Breast epithelium (tissue), 4 donors: ENCODE results near the gene VCL. TPM values are rescaled to one million over a fixed set of nuclear protein-coding genes. Genes with fewer than 3 reads are reported as not detected.

Experiments used
- DNase-seq, 2 donors: peaks; one replicate each; pipeline ENCODE4 v3.0.0-alpha.2; 2019; ENCODE audit warnings: low spot score in 2 of 2
- H3K27ac ChIP-seq, 2 donors: fragments of 200-600 bp; sonication (generic) in 1 of 2; one replicate each; pipeline ENCODE4 v1.5.1; 2016 to 2019; ENCODE audit warnings: mild to moderate bottlenecking in 1 of 2
- H3K27me3 ChIP-seq, 2 donors: fragments of 200-600 bp; sonication (generic) in 1 of 2; one replicate each; pipeline versions ENCODE4 v1.5.1 to v1.6.0; 2017 to 2019; ENCODE audit warnings: control low read depth in 1 of 2, mild to moderate bottlenecking in 1 of 2
- H3K36me3 ChIP-seq: fragments of 200-600 bp; one replicate; pipeline ENCODE4 v1.5.1; 2019
- H3K4me1 ChIP-seq, 2 donors: fragments of 200-600 bp; sonication (generic); one replicate each; pipeline ENCODE4 v1.5.1; 2016 to 2019; ENCODE audit warnings: control low read depth in 1 of 2
- H3K4me3 ChIP-seq, 3 donors: fragments of 200-600 bp; sonication (generic); 1 replicate in 2 of 3; 2 replicates in 1 of 3; pipeline ENCODE4 v1.5.1; 2016 to 2019; ENCODE audit warnings: mild to moderate bottlenecking in 3 of 3, moderate library complexity in 2 of 3
- H3K9me3 ChIP-seq, 2 donors: fragments of 200-600 bp; sonication (generic) in 1 of 2; one replicate each; pipeline ENCODE4 v1.5.1; 2016 to 2019; ENCODE audit warnings: control low read depth in 1 of 2
- CTCF ChIP-seq, 3 donors: fragments of 450-650 bp; IDR thresholded peaks; one replicate each; pipeline ENCODE4 v1.5.1; 2016 to 2017; ENCODE audit warnings: antibody characterized with exemption in 3 of 3, mild to moderate bottlenecking in 3 of 3, moderate library complexity in 3 of 3
- POLR2A ChIP-seq: fragments of 450-650 bp; IDR thresholded peaks from one replicate; pipeline ENCODE4 v1.6.1; 2016; ENCODE audit warnings: antibody characterized with exemption, mild to moderate bottlenecking, moderate library complexity
- POLR2AphosphoS5 ChIP-seq, 3 donors: sonication (generic); formaldehyde crosslinking; IDR thresholded peaks; one replicate each; pipeline ENCODE4 v1.6.1; 2017; ENCODE audit warnings: antibody characterized with exemption in 3 of 3
- intact Hi-C: fragments of 100-400 bp; cut with DNase I; formaldehyde crosslinking; loops from one replicate; pipeline ENCODE4 v1.15.1; 2023; ENCODE audit warnings: low total_unique reads
- total RNA-seq, 3 donors: library from RNA; depleted of rRNA; stranded (reverse); fragments of >200 nt; gene quantifications; one replicate each; pipeline ENCODE4 v1.1.0, GENCODE V29; 2016

Gene VCL
- total RNA-seq, 3 donors from 2014 or later, result 73.1 to 95.0 (median 77.6) TPM

GRCh38 chr10:74099420-74099819 is 101.5 kb downstream of the VCL start:
- Histone ChIP-seq H3K9me3 (no peaks in the 10 kb centered on the region), H3K36me3 (peaks cover 9% of the 10 kb centered on the region), H3K27me3 (no peaks in the 10 kb centered on the region), H3K4me3 (no peak overlapping the region), H3K27ac (peak overlapping the region in 1 of 2 donors; percentile 40), H3K4me1 (no peaks in the 10 kb centered on the region)
- no peak for TF ChIP-seq CTCF (IDR thresholded peaks at IDR 0.05)
- no peak for TF ChIP-seq POLR2A
- no peak for TF ChIP-seq POLR2AphosphoS5 (IDR thresholded peaks at IDR 0.05)
- no peak for DNase-seq
- intact Hi-C loops, result no loop called here

GRCh38 chr10:74099836-74100235 is 101.9 kb downstream of the VCL start:
- no peaks in the 10 kb centered on the region for H3K4me1 ChIP-seq
- H3K36me3 ChIP-seq, result peaks cover 10% of the 10 kb centered on the region
- TF ChIP-seq CTCF (IDR thresholded peaks at IDR 0.05) (no peak), POLR2A (no peak), POLR2AphosphoS5 (IDR thresholded peaks at IDR 0.05) (no peak)
- no peak for DNase-seq
- H3K9me3 ChIP-seq, result no peaks in the 10 kb centered on the region
- H3K27ac ChIP-seq, result peak overlapping the region in 1 of 2 donors; percentile 40
- no peak overlapping the region for H3K4me3 ChIP-seq
- no peaks in the 10 kb centered on the region for H3K27me3 ChIP-seq
- intact Hi-C loops, result no loop called here

- no peaks in the 10 kb centered on the region for H3K9me3 ChIP-seq
- intact Hi-C loops, result no loop called here
- peaks cover 5% of the 10 kb centered on the region for H3K36me3 ChIP-seq
- no peak for DNase-seq
- no peaks in the 10 kb centered on the region for H3K27me3 ChIP-seq
- no peaks in the 10 kb centered on the region for H3K4me1 ChIP-seq
- no peak overlapping the region for H3K27ac ChIP-seq
- no peak overlapping the region for H3K4me3 ChIP-seq
- TF ChIP-seq POLR2A, result no peak
- TF ChIP-seq POLR2AphosphoS5 (IDR thresholded peaks at IDR 0.05), result no peak
- no peak for TF ChIP-seq CTCF (IDR thresholded peaks at IDR 0.05)
These were observed 105.8 kb downstream of the VCL start for GRCh38 chr10:74103560-74104258.

- no peaks in the 10 kb centered on the region for H3K9me3 ChIP-seq
- no peaks in the 10 kb centered on the region for H3K4me1 ChIP-seq
- intact Hi-C loops, result no loop called here
- no peak overlapping the region for H3K4me3 ChIP-seq
- no peak for DNase-seq
- peaks cover 5% of the 10 kb centered on the region for H3K36me3 ChIP-seq
- no peaks in the 10 kb centered on the region for H3K27me3 ChIP-seq
- H3K27ac ChIP-seq, result no peak overlapping the region
- TF ChIP-seq POLR2AphosphoS5 (IDR thresholded peaks at IDR 0.05), result no peak
- TF ChIP-seq POLR2A, result no peak
- TF ChIP-seq CTCF (IDR thresholded peaks at IDR 0.05), result no peak
These were observed 106.6 kb downstream of the VCL start for GRCh38 chr10:74104480-74104879.

- no peak for DNase-seq
- H3K9me3 ChIP-seq, result no peaks in the 10 kb centered on the region
- H3K4me3 ChIP-seq, result no peak overlapping the region
- peaks cover 5% of the 10 kb centered on the region for H3K36me3 ChIP-seq
- TF ChIP-seq POLR2AphosphoS5 (IDR thresholded peaks at IDR 0.05) (no peak), CTCF (IDR thresholded peaks at IDR 0.05) (no peak), POLR2A (no peak)
- no peak overlapping the region for H3K27ac ChIP-seq
- H3K4me1 ChIP-seq, result no peaks in the 10 kb centered on the region
- no peaks in the 10 kb centered on the region for H3K27me3 ChIP-seq
- intact Hi-C loops, result no loop called here
These were observed 107.1 kb downstream of the VCL start for GRCh38 chr10:74104996-74105395.
